H9 (cell line): ENCODE measurements around the gene FAM177B. TPM values are rescaled to one million over a fixed set of nuclear protein-coding genes. Genes with fewer than 3 reads are reported as not detected.

Experiments used
- DNase-seq: peaks from one replicate; pipeline ENCODE4 v3.0.0-alpha.2; 2017
- H2AFZ ChIP-seq: one replicate; pipeline ENCODE4 v1.6.1; 2013; ENCODE audit warnings: mild to moderate bottlenecking, low read length, control low read depth, moderate library complexity
- H2AK5ac ChIP-seq: 2 replicates; pipeline ENCODE4 v1.6.1; 2013; ENCODE audit warnings: low read length, control low read depth, mixed read lengths; ENCODE audit not compliant: insufficient read length
- H2BK120ac ChIP-seq: one replicate; pipeline ENCODE4 v1.6.1; 2013; ENCODE audit warnings: low read depth, mild to moderate bottlenecking, low read length, control low read depth, inconsistent platforms; ENCODE audit not compliant: poor library complexity, severe bottlenecking
- H2BK12ac ChIP-seq: 2 replicates; pipeline ENCODE4 v1.6.1; 2013; ENCODE audit warnings: low read length, control low read depth, mixed read lengths, low read depth; ENCODE audit not compliant: insufficient read length
- H2BK15ac ChIP-seq: 2 replicates; pipeline ENCODE4 v1.6.1; 2013; ENCODE audit warnings: low read depth, low read length, control low read depth
- H2BK20ac ChIP-seq: one replicate; pipeline ENCODE4 v1.6.1; 2013; ENCODE audit warnings: low read depth, mild to moderate bottlenecking, low read length, control low read depth, inconsistent platforms; ENCODE audit not compliant: poor library complexity, severe bottlenecking
- H2BK5ac ChIP-seq: 2 replicates; pipeline ENCODE4 v1.6.1; 2013; ENCODE audit warnings: low read length, control low read depth, mixed read lengths; ENCODE audit not compliant: insufficient read length
- H3K14ac ChIP-seq: 2 replicates; pipeline ENCODE4 v1.6.1; 2013; ENCODE audit warnings: low read length, control low read depth; ENCODE audit not compliant: insufficient read depth
- H3K18ac ChIP-seq: 2 replicates; pipeline ENCODE4 v1.6.1; 2013; ENCODE audit warnings: low read depth, mild to moderate bottlenecking, mixed read lengths, low read length, control low read depth; ENCODE audit not compliant: insufficient read length
- H3K23ac ChIP-seq: 2 replicates; pipeline ENCODE4 v1.6.1; 2013; ENCODE audit warnings: low read length, control low read depth, mixed read lengths, low read depth; ENCODE audit not compliant: insufficient read length
- H3K23me2 ChIP-seq: 2 replicates; pipeline ENCODE4 v1.6.1; 2013; ENCODE audit warnings: low read depth, mild to moderate bottlenecking, mixed read lengths, low read length, control low read depth; ENCODE audit not compliant: insufficient read length, poor library complexity, severe bottlenecking
- H3K27ac ChIP-seq: 2 replicates; pipeline ENCODE4 v1.5.1; 2013; ENCODE audit warnings: low read length, control low read depth, mixed read lengths, low read depth; ENCODE audit not compliant: insufficient read length
- H3K27me3 ChIP-seq: 2 replicates; pipeline ENCODE4 v1.6.1; 2013; ENCODE audit warnings: low read length, control low read depth, inconsistent platforms; ENCODE audit not compliant: insufficient read depth
- H3K4ac ChIP-seq: 2 replicates; pipeline ENCODE4 v1.6.1; 2013; ENCODE audit warnings: low read depth, mild to moderate bottlenecking, control low read depth, inconsistent platforms, low read length, moderate library complexity
- H3K4me1 ChIP-seq: 2 replicates; pipeline ENCODE4 v1.6.1; 2013; ENCODE audit warnings: low read length, control low read depth, inconsistent platforms; ENCODE audit not compliant: insufficient read depth
- H3K4me2 ChIP-seq: 2 replicates; pipeline ENCODE4 v1.6.1; 2013; ENCODE audit warnings: low read length, control low read depth, mixed read lengths; ENCODE audit not compliant: insufficient read length, insufficient read depth
- H3K56ac ChIP-seq: 2 replicates; pipeline ENCODE4 v1.6.1; 2013; ENCODE audit warnings: low read depth, mild to moderate bottlenecking, mixed read lengths, low read length, control low read depth; ENCODE audit not compliant: insufficient read length
- H3K79me1 ChIP-seq: 2 replicates; pipeline ENCODE4 v1.6.1; 2013; ENCODE audit warnings: low read depth, mild to moderate bottlenecking, moderate library complexity, low read length, control low read depth, inconsistent platforms; ENCODE audit not compliant: insufficient read depth, poor library complexity, severe bottlenecking
- H3K79me2 ChIP-seq: 2 replicates; pipeline ENCODE4 v1.6.1; 2013; ENCODE audit warnings: low read length, control low read depth, inconsistent platforms; ENCODE audit not compliant: insufficient read depth
- H3K9ac ChIP-seq: 2 replicates; pipeline ENCODE4 v1.6.1; 2013; ENCODE audit warnings: low read length, control low read depth, mixed read lengths; ENCODE audit not compliant: insufficient read length; ENCODE audit errors: extremely low read depth
- H3K9me3 ChIP-seq: one replicate; pipeline ENCODE4 v1.6.1; 2013; ENCODE audit warnings: low read depth, low read length, inconsistent platforms; ENCODE audit not compliant: control insufficient read depth
- H3T11ph ChIP-seq: one replicate; pipeline ENCODE4 v1.6.1; 2013; ENCODE audit warnings: mild to moderate bottlenecking, low read length, control low read depth, inconsistent platforms
- H4K20me1 ChIP-seq: one replicate; pipeline ENCODE4 v1.6.1; 2013; ENCODE audit not compliant: control insufficient read depth, insufficient read length, insufficient read depth
- H4K5ac ChIP-seq: 2 replicates; pipeline ENCODE4 v1.6.1; 2013; ENCODE audit warnings: low read depth, mild to moderate bottlenecking, mixed read lengths, low read length, control low read depth; ENCODE audit not compliant: insufficient read length
- H4K8ac ChIP-seq: replicated peaks from 2 replicates; pipeline ENCODE4 v1.6.1; 2013; ENCODE audit warnings: low read length, control low read depth, mixed read lengths, low read depth; ENCODE audit not compliant: insufficient read length
- H4K91ac ChIP-seq: 2 replicates; pipeline ENCODE4 v1.6.1; 2013; ENCODE audit warnings: low read depth, mild to moderate bottlenecking, moderate library complexity, mixed read lengths, low read length, control low read depth; ENCODE audit not compliant: insufficient read length
- H3K27ac Mint-ChIP-seq, 3 experiments: 2 replicates in 2 of 3; 3 replicates in 1 of 3; pipeline ENCODE4 v1.8.0; 2020 to 2021; ENCODE audit warnings: mixed read lengths in 3 of 3, mild to moderate bottlenecking in 1 of 3, moderate library complexity in 1 of 3
- H3K27me3 Mint-ChIP-seq: 2 replicates; pipeline ENCODE4 v1.8.0; 2021; ENCODE audit warnings: low read depth, mild to moderate bottlenecking, moderate library complexity, mixed read lengths
- H3K36me3 Mint-ChIP-seq, 3 experiments: 2 replicates in 2 of 3; 3 replicates in 1 of 3; pipeline ENCODE4 v1.8.0; 2020 to 2021; ENCODE audit warnings: low read depth in 3 of 3, mixed read lengths in 3 of 3; ENCODE audit not compliant: insufficient read depth in 1 of 3
- H3K4me1 Mint-ChIP-seq, 2 experiments: 2 replicates each; pipeline ENCODE4 v1.8.0; 2020; ENCODE audit warnings: mixed read lengths in 2 of 2
- H3K4me3 Mint-ChIP-seq, 2 experiments: 2 replicates in 1 of 2; 3 replicates in 1 of 2; pipeline ENCODE4 v1.8.0; 2020 to 2021; ENCODE audit warnings: mild to moderate bottlenecking in 2 of 2, mixed read lengths in 2 of 2, moderate library complexity in 1 of 2
- H3K9me3 Mint-ChIP-seq, 2 experiments: 2 replicates in 1 of 2; 3 replicates in 1 of 2; pipeline ENCODE4 v1.8.0; 2020; ENCODE audit warnings: mild to moderate bottlenecking in 2 of 2, mixed read lengths in 2 of 2, moderate library complexity in 1 of 2
- WGBS: extraction: QIAGEN DNeasy Blood & Tissue Kit; methylation state at CpG from one replicate; pipeline ENCODE4 v1.1.7; 2013; ENCODE audit warnings: missing lambda C conversion rate, low lambda C conversion rate, mixed read lengths; ENCODE audit not compliant: insufficient read length; ENCODE audit errors: extremely low coverage; 5-methylcytosine and 5-hydroxymethylcytosine counted together
- total RNA-seq: library from RNA; stranded (reverse); gene quantifications from 2 replicates; pipeline ENCODE4 v1.2.1, GENCODE V29; 2021
- TF ChIP-seq, protein P1 (sequence below): fragments of 200-600 bp; sonication (generic); conservative IDR thresholded peaks from 3 replicates; pipeline ENCODE4 v1.8.0; 2021; ENCODE audit warnings: antibody characterized with exemption, mild to moderate bottlenecking

The FAM177B gene
- total RNA-seq, 1 experiment from 2014 or later: not detected

DNA sequence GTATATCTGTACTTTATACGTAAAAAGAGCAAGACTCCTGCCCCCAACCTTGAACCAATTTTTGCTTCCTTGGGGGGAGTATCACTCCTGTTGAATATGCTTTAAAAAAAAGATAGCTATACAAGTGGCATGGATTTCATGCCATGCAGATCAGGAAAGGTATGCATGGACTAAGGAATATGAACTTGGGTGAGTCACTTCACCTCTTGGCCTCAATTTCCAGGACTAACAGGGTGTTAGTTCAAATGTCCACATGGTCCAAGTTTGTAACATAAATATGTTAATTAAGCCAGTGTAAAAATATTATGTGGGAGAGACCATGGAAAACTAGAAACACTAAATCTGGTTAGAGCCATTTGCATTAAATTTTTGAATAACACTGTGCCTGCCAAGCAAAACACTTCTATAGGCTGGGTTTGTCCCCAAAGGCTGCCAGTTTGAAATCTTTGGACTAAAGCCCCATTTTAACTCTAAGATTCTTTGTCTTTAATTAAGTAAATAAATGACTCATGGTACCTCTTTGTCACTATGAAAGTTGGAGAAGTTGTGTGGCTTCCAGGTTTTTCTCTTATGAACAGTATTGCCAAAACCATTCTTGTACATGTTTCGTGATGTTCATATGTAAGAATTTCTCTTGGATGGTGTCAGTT is 33.1 kb downstream of the FAM177B start:
- no peak overlapping the region for H2AK5ac ChIP-seq
- H2BK12ac ChIP-seq: no peak overlapping the region
- peaks cover 10% of the 10 kb centered on the region for H3K9me3 ChIP-seq
- Mint-ChIP-seq H3K4me1 (peaks cover 2 to 4% of the 10 kb centered on the region in 2 experiments; a peak in 3 of 4 replicates), H3K27me3 (peaks cover 5% of the 10 kb centered on the region), H3K27ac (no peak overlapping the region), H3K9me3 (peaks cover 30 to 33% of the 10 kb centered on the region in 2 experiments), H3K36me3 (peaks cover 8 to 28% (median 9%) of the 10 kb centered on the region in 3 experiments), H3K4me3 (no peak overlapping the region)
- H4K91ac ChIP-seq: no peak overlapping the region
- H3K14ac ChIP-seq: no peak overlapping the region
- H2BK5ac ChIP-seq: no peak overlapping the region
- H3K56ac ChIP-seq: no peak overlapping the region
- DNase-seq: no peak
- H3K4ac ChIP-seq: no peak overlapping the region
- no peak overlapping the region for H3K27ac ChIP-seq
- H3K23ac ChIP-seq: no peak overlapping the region
- no peaks in the 10 kb centered on the region for H3K27me3 ChIP-seq
- H4K5ac ChIP-seq: no peak overlapping the region
- no peak overlapping the region for H4K8ac ChIP-seq
- no CpG with 5 or more reads among the region's 2 CpGs for WGBS
- H2AFZ ChIP-seq: no peak overlapping the region
- H3T11ph ChIP-seq: no peak overlapping the region
- H3K4me2 ChIP-seq: no peak overlapping the region
- H3K79me2 ChIP-seq: no peaks in the 10 kb centered on the region
- no peaks in the 10 kb centered on the region for H3K23me2 ChIP-seq
- no peak overlapping the region for H2BK20ac ChIP-seq
- no peak overlapping the region for H2BK120ac ChIP-seq
- no peak overlapping the region for H3K9ac ChIP-seq
- H4K20me1 ChIP-seq: no peaks in the 10 kb centered on the region
- no peaks in the 10 kb centered on the region for H3K79me1 ChIP-seq
- TF ChIP-seq, protein P1, sequence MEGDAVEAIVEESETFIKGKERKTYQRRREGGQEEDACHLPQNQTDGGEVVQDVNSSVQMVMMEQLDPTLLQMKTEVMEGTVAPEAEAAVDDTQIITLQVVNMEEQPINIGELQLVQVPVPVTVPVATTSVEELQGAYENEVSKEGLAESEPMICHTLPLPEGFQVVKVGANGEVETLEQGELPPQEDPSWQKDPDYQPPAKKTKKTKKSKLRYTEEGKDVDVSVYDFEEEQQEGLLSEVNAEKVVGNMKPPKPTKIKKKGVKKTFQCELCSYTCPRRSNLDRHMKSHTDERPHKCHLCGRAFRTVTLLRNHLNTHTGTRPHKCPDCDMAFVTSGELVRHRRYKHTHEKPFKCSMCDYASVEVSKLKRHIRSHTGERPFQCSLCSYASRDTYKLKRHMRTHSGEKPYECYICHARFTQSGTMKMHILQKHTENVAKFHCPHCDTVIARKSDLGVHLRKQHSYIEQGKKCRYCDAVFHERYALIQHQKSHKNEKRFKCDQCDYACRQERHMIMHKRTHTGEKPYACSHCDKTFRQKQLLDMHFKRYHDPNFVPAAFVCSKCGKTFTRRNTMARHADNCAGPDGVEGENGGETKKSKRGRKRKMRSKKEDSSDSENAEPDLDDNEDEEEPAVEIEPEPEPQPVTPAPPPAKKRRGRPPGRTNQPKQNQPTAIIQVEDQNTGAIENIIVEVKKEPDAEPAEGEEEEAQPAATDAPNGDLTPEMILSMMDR: no peak
- H3K4me1 ChIP-seq: no peaks in the 10 kb centered on the region
- no peak overlapping the region for H2BK15ac ChIP-seq
- no peak overlapping the region for H3K18ac ChIP-seq
